Right lobe of liver (tissue), 6 donors: Measurements from ENCODE around the gene SFSWAP. TPM values are rescaled to one million over a fixed set of nuclear protein-coding genes. Genes with fewer than 3 reads are reported as not detected.
"Not testable (repeated sequence)": the region's sequence is repeated elsewhere in the genome, so short reads cannot be mapped to it uniquely, and the experiment has no call there.

Source experiments
- ATAC-seq, 4 donors: fragments of 200-7000 bp; cut with Tn5 transposase; one replicate each; pipeline ENCODE4 v1.9.1; 2020; ENCODE audit warnings: mild to moderate bottlenecking in 4 of 4, moderate library complexity in 4 of 4
- DNase-seq, 3 donors: peaks; one replicate each; pipeline ENCODE4 v3.0.0-alpha.2; 2020
- H3K27ac ChIP-seq, 3 donors: fragments of 200-600 bp; one replicate each; pipeline ENCODE4 v1.8.0; 2022
- H3K27me3 ChIP-seq, 2 donors: fragments of 200-600 bp; one replicate each; pipeline ENCODE4 v1.8.0; 2022
- H3K36me3 ChIP-seq, 4 donors: fragments of 200-600 bp; sonication (generic) in 1 of 4; one replicate each; pipeline versions ENCODE4 v1.5.1 to v1.8.0; 2017 to 2022; ENCODE audit warnings: control low read depth in 1 of 4
- H3K4me1 ChIP-seq, 4 donors: fragments of 200-600 bp; sonication (generic) in 1 of 4; one replicate each; pipeline versions ENCODE4 v1.5.1 to v1.8.0; 2017 to 2022; ENCODE audit warnings: control low read depth in 1 of 4
- H3K4me3 ChIP-seq, 3 donors: fragments of 200-600 bp; one replicate each; pipeline ENCODE4 v1.8.0; 2022
- H3K9me3 ChIP-seq, 4 donors: fragments of 200-600 bp; sonication (generic) in 1 of 4; one replicate each; pipeline versions ENCODE4 v1.5.1 to v1.8.0; 2017 to 2022; ENCODE audit warnings: control low read depth in 1 of 4
- POLR2A ChIP-seq: fragments of 450-650 bp; IDR thresholded peaks from one replicate; pipeline ENCODE4 v1.6.1; 2017; ENCODE audit warnings: antibody characterized with exemption, mild to moderate bottlenecking
- WGBS: methylation state at CpG from one replicate; pipeline ENCODE4 v1.1.6; 2018; ENCODE audit warnings: low coverage, low lambda C conversion rate; ENCODE audit not compliant: insufficient coverage; ENCODE audit errors: missing lambda C conversion rate; 5-methylcytosine and 5-hydroxymethylcytosine counted together
- intact Hi-C, 2 donors: fragments of 100-400 bp; cut with DNase I; formaldehyde crosslinking; loops; one replicate each; pipeline versions ENCODE4 v1.11.2 to v1.14.1; 2022
- long read RNA-seq: library from polyadenylated mRNA; unstranded; transcript quantifications from one replicate; pipeline ENCODE4 v2.0.0, GENCODE V29; 2019
- total RNA-seq, 6 experiments: library from RNA; depleted of rRNA in 2 of 6; stranded (reverse); fragments of >200 nt in 2 of 6; fragmentation: NEBNext Ultra II Directional in 3 of 6; extraction: Animal tissue kit (Norgen Biotek cat#: 25700) in 3 of 6; gene quantifications; one replicate each; pipeline versions ENCODE4 v1.1.0 to v1.2.4, GENCODE V29; 2016 to 2023
- TF ChIP-seq, protein P1 (sequence below), 4 donors: fragments of 200-600 bp in 3 of 4; fragments of 450-650 bp in 1 of 4; IDR thresholded peaks; one replicate each; pipeline versions ENCODE4 v1.5.1 to v1.8.0; 2016 to 2022; ENCODE audit warnings: antibody characterized with exemption in 4 of 4, mild to moderate bottlenecking in 2 of 4
- donor health status: DM: no; HTN: yes; CAD: no.
- donor health status: DM: no; HTN: no; CAD: no.
- donor health status: DM: no; HTN: no; CAD: no.
- donor health status: DM: no; HTN: yes; CAD: no.
- donor health status: DM: no; HTN: yes; CAD: no.

Gene SFSWAP
- total RNA-seq, result 10 to 100 TPM in 5 of 6 experiments, 1 to 10 TPM in 1; 9.8 to 20.2 (median 13.1) TPM
- long read RNA-seq, partial matches to known transcripts, result 2 of 3 reads
- long read RNA-seq, other reads (novel, unspliced or antisense), result 1 of 3 reads

GRCh38 chr12:131710464-131711457, at the start of gene SFSWAP:
TSS of gene SFSWAP (plus strand) at chr12:131711090. CDS start at chr12:131711230, 140 bp downstream.
- H3K27ac ChIP-seq, result peak within 1 kb of the TSS; percentile 95 to 99 (median 97)
- H3K4me1 ChIP-seq, result peaks cover 0 to 20% (median 5%) of the 10 kb centered on the region in 4 donors
- H3K36me3 ChIP-seq, result peaks cover 0 to 21% (median 8%) of the 10 kb centered on the region in 4 donors
- intact Hi-C loops, result no loop called here
- ATAC-seq (peak; percentile 94 to 97 (median 95)), DNase-seq (peak; percentile 78 to 83 (median 82))
- no peaks in the 10 kb centered on the region for H3K27me3 ChIP-seq
- peak; percentile 62 for TF ChIP-seq POLR2A
- TF ChIP-seq, protein P1, sequence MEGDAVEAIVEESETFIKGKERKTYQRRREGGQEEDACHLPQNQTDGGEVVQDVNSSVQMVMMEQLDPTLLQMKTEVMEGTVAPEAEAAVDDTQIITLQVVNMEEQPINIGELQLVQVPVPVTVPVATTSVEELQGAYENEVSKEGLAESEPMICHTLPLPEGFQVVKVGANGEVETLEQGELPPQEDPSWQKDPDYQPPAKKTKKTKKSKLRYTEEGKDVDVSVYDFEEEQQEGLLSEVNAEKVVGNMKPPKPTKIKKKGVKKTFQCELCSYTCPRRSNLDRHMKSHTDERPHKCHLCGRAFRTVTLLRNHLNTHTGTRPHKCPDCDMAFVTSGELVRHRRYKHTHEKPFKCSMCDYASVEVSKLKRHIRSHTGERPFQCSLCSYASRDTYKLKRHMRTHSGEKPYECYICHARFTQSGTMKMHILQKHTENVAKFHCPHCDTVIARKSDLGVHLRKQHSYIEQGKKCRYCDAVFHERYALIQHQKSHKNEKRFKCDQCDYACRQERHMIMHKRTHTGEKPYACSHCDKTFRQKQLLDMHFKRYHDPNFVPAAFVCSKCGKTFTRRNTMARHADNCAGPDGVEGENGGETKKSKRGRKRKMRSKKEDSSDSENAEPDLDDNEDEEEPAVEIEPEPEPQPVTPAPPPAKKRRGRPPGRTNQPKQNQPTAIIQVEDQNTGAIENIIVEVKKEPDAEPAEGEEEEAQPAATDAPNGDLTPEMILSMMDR (IDR thresholded peaks at IDR 0.05), result peak in 1 of 4 donors; percentile 4
- H3K9me3 ChIP-seq, result no peaks in the 10 kb centered on the region
- 2% methylated on average over 33 of the region's 90 CpGs for WGBS
- H3K4me3 ChIP-seq, result peak within 1 kb of the TSS; percentile 91 to 99 (median 98)

- no CpG with 5 or more reads among the region's 78 CpGs for WGBS
- DNase-seq, result not testable (repeated sequence)
These were observed 49.5 kb upstream of the SFSWAP start for GRCh38 chr12:131661170-131661985.

DNA sequence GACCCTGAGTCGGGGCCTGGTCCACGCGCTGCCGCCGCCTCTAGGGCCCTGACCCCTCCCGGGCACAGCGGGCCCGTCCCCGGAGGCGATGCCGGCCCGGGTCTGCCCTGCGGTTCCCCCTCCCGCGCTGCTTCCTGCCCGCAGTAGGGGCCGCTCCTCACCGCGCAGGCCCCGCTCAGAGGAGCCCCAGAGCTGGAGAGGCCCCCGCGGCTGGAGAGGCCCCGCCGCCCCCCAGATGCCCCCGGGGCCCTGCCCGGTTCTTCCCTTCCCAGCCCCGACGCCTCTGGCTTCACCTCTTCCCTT, 49.0 kb upstream of the SFSWAP start:
- not testable (repeated sequence) for H3K36me3 ChIP-seq, H3K27ac ChIP-seq, H3K9me3 ChIP-seq, H3K27me3 ChIP-seq, H3K4me3 ChIP-seq, DNase-seq, H3K4me1 ChIP-seq, ATAC-seq
- intact Hi-C loops, result loop anchor here (10.0 kb wide), 1 partner anchor 367 kb away; no protein-coding TSS in a partner anchor
- no CpG with 5 or more reads among the region's 28 CpGs for WGBS

More at GRCh38 chr12:131661170-131661985, 49.5 kb upstream of the SFSWAP start:
- peak in 3 of 4 donors; percentile 18 to 40 (median 25) for ATAC-seq
- not testable (repeated sequence) for H3K4me3 ChIP-seq, H3K27me3 ChIP-seq, H3K4me1 ChIP-seq, H3K36me3 ChIP-seq, H3K9me3 ChIP-seq, H3K27ac ChIP-seq
- intact Hi-C loops, result loop anchor here (10.0 kb wide), 1 partner anchor 367 kb away; no protein-coding TSS in a partner anchor

- H3K4me3 ChIP-seq, H3K9me3 ChIP-seq, H3K27ac ChIP-seq, H3K36me3 ChIP-seq, H3K27me3 ChIP-seq, ATAC-seq, DNase-seq, H3K4me1 ChIP-seq: not testable (repeated sequence)
- intact Hi-C loops, result loop anchor here (10.0 kb wide), 1 partner anchor 368 kb away; no protein-coding TSS in a partner anchor
- 51% methylated on average over 6 of the region's 10 CpGs for WGBS
These were observed 48.5 kb upstream of the SFSWAP start for GRCh38 chr12:131662346-131662745.

DNA sequence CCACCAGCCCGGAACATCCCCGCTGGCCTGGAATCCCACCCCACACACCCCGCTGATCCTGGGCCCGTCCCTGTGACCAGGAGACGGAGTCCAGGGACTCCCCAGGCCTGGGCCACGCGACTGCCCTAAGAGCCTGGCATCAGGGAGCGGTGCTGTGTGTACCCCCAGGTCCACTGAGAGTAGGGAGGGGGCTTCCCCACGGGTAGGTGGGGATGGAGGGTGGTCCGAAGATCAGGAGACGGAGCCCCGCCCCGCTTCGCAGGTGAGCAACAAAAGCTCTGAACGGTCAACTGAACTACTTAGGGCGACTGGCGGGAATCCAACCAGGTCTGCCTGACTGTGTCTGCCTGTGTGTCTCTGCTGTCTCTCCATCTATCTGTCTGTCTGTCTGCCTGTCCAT, 45.2 kb upstream of the SFSWAP start:
- not testable (repeated sequence) for H3K9me3 ChIP-seq, H3K27me3 ChIP-seq, DNase-seq, H3K27ac ChIP-seq, ATAC-seq, H3K36me3 ChIP-seq, H3K4me1 ChIP-seq, H3K4me3 ChIP-seq
- WGBS, result 20% methylated on average over 1 of the region's 17 CpGs
- intact Hi-C loops, result loop anchor here (10.0 kb wide), 1 partner anchor 371 kb away; no protein-coding TSS in a partner anchor

DNA sequence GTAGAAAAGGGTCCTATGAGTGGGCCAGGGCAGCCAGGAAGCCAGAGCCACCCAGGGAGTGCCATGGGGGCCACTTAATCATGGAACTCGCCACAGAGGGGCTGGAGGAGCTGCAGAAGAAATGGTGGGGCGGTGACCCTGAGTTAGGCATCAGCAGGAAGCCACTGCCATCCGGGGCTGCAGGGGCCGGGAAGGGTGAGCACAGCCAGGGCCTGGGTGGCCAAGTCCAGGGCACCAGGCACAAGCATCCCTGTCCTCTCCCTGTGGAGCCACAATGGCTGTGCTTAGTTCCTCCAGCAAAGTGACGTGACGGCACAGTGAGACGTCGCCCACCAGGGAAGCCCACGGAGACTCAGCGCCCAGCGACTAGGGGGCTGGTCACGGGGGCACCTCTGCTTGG, 44.4 kb upstream of the SFSWAP start:
- ATAC-seq, result peak in 1 of 4 donors; percentile 33
- H3K27me3 ChIP-seq, H3K4me3 ChIP-seq, H3K36me3 ChIP-seq, H3K27ac ChIP-seq, DNase-seq, H3K4me1 ChIP-seq, H3K9me3 ChIP-seq: not testable (repeated sequence)
- WGBS, result 43% methylated on average over 3 of the region's 12 CpGs
- intact Hi-C loops, result loop anchor here (10.0 kb wide), 1 partner anchor 372 kb away; no protein-coding TSS in a partner anchor

DNA sequence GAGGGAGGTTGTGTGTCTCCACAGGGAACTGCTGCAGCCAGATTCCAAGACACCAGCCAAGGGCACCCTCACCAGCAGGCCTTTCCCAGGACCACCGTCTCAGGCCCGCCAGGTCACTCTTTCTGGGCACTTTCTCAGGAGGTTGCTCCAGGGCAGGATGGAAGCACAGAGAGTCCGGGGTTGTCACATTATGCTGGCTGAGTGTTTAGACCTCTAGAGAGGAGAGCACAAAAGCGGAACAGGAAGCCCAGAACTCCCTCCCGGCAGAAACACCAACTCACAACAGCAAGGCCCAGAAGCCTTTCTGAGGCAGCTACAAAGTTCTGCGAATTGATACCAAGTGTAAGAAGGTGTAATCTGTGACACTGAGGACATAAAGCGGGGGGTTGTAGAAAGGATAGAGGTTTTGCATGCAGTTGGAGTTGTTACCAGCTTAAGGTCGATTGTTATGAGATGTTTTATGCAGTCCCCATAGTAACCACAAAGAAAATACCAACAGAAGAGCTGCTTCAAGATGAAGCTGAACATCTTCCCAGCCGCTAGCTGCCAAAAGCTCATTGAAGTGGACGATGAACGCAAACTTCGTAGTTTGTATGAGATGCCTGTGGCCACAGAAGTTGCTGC, 43.8 kb upstream of the SFSWAP start:
- not testable (repeated sequence) for H3K9me3 ChIP-seq, DNase-seq, H3K36me3 ChIP-seq, H3K27me3 ChIP-seq, H3K4me1 ChIP-seq, H3K4me3 ChIP-seq, H3K27ac ChIP-seq
- intact Hi-C loops, result loop anchor here (10.0 kb wide), 1 partner anchor 372 kb away; no protein-coding TSS in a partner anchor
- ATAC-seq, result peak in 1 of 4 donors; percentile 36
- 67% methylated on average over 5 of the region's 12 CpGs for WGBS
